Mesothelial cell of epicardium (in vitro differentiated cells): ENCODE measurements around the gene JPH2. TPM values are rescaled to one million over a fixed set of nuclear protein-coding genes. Genes with fewer than 3 reads are reported as not detected.

Source experiments
- DNase-seq, 2 experiments: peaks; one replicate each; pipeline ENCODE4 v3.0.0; 2021; ENCODE audit warnings: low spot score in 2 of 2; ENCODE audit not compliant: unreplicated experiment in 2 of 2
- H3K27ac Mint-ChIP-seq: 2 replicates; pipeline ENCODE4 v1.8.0; 2021; ENCODE audit warnings: mixed read lengths
- H3K27me3 Mint-ChIP-seq: 2 replicates; pipeline ENCODE4 v1.8.0; 2021; ENCODE audit warnings: low read depth, mixed read lengths
- H3K36me3 Mint-ChIP-seq: 2 replicates; pipeline ENCODE4 v1.8.0; 2021; ENCODE audit warnings: mixed read lengths
- H3K4me1 Mint-ChIP-seq: 2 replicates; pipeline ENCODE4 v1.8.0; 2021; ENCODE audit warnings: mixed read lengths
- H3K4me3 Mint-ChIP-seq: 2 replicates; pipeline ENCODE4 v1.8.0; 2021; ENCODE audit warnings: mild to moderate bottlenecking, moderate library complexity, mixed read lengths
- H3K9me3 Mint-ChIP-seq: 2 replicates; pipeline ENCODE4 v1.8.0; 2021; ENCODE audit warnings: mixed read lengths
- total RNA-seq: library from RNA; stranded (reverse); gene quantifications from 3 replicates; pipeline ENCODE4 v1.2.1, GENCODE V29; 2021
- TF ChIP-seq, protein P1 (sequence below): fragments of 200-600 bp; sonication (generic); IDR thresholded peaks from one replicate; pipeline ENCODE4 v1.5.0; 2021; ENCODE audit warnings: antibody characterized with exemption; ENCODE audit not compliant: unreplicated experiment

JPH2 gene
- total RNA-seq, 1 donor from 2014 or later = 3.5 TPM

DNA sequence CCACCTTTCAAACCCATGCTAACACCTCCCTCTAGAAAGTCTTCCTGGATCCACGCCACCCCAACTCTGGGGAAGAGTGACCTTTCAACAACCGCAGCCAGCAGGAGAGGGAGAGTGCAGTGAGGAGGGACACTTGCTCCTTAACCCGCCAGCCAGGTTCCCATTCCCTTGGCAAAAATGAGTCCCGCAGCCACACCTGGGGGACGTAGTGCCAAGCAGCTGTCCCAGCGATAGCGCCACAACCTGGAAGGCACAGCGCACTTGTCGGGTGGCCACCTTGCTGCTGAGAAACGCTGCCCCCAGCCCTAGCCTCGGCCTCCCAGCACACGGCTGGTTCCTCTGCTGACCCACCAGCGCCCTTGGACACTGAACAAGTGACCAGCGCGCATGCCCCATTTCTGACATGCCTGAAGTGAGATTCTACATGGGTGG is 119.3 kb downstream of the JPH2 start:
- Mint-ChIP-seq H3K36me3 (no peaks in the 10 kb centered on the region), H3K9me3 (no peaks in the 10 kb centered on the region), H3K4me1 (no peaks in the 10 kb centered on the region), H3K27ac (no peak overlapping the region), H3K27me3 (peaks cover 16% of the 10 kb centered on the region), H3K4me3 (no peak overlapping the region)
- DNase-seq = no peak
- TF ChIP-seq, protein P1, sequence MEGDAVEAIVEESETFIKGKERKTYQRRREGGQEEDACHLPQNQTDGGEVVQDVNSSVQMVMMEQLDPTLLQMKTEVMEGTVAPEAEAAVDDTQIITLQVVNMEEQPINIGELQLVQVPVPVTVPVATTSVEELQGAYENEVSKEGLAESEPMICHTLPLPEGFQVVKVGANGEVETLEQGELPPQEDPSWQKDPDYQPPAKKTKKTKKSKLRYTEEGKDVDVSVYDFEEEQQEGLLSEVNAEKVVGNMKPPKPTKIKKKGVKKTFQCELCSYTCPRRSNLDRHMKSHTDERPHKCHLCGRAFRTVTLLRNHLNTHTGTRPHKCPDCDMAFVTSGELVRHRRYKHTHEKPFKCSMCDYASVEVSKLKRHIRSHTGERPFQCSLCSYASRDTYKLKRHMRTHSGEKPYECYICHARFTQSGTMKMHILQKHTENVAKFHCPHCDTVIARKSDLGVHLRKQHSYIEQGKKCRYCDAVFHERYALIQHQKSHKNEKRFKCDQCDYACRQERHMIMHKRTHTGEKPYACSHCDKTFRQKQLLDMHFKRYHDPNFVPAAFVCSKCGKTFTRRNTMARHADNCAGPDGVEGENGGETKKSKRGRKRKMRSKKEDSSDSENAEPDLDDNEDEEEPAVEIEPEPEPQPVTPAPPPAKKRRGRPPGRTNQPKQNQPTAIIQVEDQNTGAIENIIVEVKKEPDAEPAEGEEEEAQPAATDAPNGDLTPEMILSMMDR = no peak

DNA sequence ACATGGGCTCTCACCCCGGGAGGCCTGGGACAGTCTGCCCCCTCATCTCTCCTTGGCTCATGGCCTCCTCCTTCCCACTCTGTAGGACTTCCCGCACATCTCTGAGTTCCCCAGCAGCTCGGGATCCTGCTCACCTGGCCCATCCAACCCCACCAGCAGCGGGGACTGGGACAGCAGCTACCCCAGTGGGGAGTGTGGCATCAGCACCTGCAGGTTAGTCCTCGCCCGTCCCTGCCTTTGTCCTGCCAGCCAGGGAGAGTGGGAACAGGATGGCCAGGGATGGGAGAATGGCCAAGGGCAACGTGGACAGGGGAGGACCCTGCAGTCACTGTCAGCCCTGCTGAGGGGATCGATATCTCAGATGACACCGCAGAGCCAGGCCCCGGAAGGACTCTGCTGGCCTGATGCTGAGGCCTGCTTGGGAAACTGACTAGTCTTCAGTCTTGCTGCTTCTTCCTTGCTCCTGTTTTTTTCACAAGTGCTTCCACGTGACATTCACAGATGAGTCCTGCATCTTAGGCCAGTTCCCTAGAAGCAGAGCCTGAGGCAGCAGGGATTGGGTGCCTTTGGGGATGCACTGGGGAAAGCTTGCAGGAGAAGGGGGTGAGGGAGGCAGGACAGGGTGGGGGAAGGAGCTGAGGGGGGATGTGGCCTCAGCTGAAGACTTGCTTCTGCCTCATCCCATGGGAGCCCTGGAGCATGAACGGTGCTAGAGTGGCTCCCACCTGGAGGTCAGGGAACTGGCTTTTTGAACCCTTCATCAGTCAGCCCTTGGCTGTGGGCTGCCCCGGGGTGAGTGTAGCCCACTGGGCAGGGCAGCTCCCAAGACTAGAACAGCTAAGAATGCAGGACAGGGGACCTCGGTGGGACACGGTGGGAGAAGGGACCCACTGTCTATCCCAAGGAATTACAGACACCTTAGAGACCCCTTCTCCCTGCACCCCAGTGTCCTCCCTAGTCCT is 120.1 kb downstream of the JPH2 start:
- H3K27ac Mint-ChIP-seq = no peak overlapping the region
- H3K4me1 Mint-ChIP-seq = no peaks in the 10 kb centered on the region
- no peaks in the 10 kb centered on the region for H3K36me3 Mint-ChIP-seq
- TF ChIP-seq, protein P1 = no peak
- no peak overlapping the region for H3K4me3 Mint-ChIP-seq
- no peak for DNase-seq
- no peaks in the 10 kb centered on the region for H3K9me3 Mint-ChIP-seq
- peaks cover 15% of the 10 kb centered on the region for H3K27me3 Mint-ChIP-seq

DNA sequence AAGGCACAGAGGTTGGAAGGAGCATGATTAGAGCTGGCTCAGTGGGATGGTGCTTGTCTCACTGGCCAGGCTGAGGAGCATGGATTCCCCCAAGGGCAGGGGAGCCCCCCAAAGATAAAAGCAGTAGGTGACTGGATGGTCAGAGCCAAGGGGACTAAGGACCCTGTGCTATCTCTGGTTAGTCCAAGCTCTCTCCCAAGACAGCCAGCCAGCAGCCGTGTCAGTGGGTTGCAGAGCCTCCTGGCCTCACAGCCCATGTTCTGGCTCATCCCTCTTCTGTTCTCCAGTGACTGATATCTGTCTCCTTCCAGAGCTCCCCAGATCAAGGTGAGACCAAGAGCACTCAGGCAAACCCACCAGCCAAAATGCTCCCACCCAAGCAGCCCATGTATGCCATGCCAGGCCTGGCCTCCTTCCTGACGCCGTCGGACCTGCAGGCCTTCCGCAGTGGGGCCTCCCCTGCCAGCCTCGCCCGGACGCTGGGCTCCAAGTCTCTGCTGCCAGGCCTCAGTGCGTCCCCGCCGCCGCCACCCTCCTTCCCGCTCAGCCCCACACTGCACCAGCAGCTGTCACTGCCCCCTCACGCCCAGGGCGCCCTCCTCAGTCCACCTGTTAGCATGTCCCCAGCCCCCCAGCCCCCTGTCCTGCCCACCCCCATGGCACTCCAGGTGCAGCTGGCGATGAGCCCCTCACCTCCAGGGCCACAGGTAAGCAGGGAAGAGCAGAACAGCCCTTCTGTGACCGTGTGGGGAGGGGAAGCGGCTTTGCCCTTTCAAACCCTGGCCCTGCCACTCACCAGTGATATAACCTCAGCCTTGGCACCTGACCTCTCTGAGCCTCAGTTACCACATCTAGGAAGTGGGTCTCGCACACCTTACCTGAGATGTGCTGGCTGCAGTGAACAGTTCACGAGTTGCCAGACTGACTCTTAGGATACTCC is 121.3 kb downstream of the JPH2 start:
- Mint-ChIP-seq H3K27me3 (peaks cover 17% of the 10 kb centered on the region), H3K27ac (no peak overlapping the region), H3K4me1 (no peaks in the 10 kb centered on the region), H3K36me3 (no peaks in the 10 kb centered on the region), H3K4me3 (no peak overlapping the region), H3K9me3 (peaks cover 4% of the 10 kb centered on the region)
- TF ChIP-seq, protein P1 = no peak
- DNase-seq = no peak

DNA sequence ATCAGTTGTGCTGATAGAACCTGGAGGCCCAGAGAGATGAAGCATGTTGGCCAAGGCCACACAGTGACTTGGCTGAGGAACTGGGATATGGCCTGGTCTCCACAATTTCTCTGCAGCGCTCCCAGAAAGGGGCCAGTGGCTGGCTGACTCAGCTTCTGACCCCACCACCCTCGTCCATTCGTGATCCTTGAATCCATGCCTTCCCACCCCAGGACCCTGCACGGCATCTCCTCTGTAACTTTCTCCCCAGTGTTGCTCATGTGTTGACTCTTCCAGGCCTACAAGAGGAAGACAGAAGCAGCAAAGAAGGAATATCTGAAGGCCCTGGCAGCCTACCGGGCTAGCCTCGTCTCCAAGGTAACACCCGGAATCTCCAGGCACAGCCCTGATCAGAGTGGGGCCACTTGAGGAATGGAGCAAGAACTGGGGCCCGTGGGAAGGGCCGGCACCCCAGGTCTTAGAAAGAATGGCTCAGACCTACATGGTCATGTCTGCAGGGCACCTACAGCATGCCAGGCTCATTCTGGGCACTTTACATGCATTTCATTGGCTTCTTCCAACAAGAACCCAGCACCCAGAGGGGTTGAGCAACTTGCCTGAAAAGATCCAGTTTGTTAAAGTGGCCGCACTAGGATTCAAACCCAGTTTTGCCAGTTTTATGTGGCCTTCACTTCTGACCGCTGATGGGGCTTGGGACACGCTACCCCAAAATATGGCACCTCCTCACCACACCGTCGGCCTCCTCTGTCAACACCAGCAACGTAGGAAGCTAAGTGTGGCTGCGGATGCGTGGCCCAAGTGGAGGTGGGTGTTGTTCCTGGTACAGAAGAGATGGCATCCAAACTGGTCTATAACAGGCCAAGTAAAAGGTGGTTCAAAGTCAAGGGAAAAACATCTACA is 122.2 kb downstream of the JPH2 start:
- peaks cover 17% of the 10 kb centered on the region for H3K27me3 Mint-ChIP-seq
- H3K36me3 Mint-ChIP-seq = no peaks in the 10 kb centered on the region
- H3K9me3 Mint-ChIP-seq = peaks cover 6% of the 10 kb centered on the region
- no peak overlapping the region for H3K4me3 Mint-ChIP-seq
- H3K4me1 Mint-ChIP-seq = no peaks in the 10 kb centered on the region
- no peak for DNase-seq
- TF ChIP-seq, protein P1 = no peak
- no peak overlapping the region for H3K27ac Mint-ChIP-seq

Other genes starting within 250 kb of the JPH2 start
- gene OSER1, start 23.6 kb upstream of the JPH2 start, total RNA-seq = 31.3 to 31.7 TPM (median 31.5 TPM) in 3 replicates
- 0.16 to 0.54 TPM (median 0.40 TPM) in 3 replicates for gene GDAP1L1, start 60.1 kb upstream of the JPH2 start, total RNA-seq
- 3.6 to 4.2 TPM (median 3.6 TPM) in 3 replicates for gene FITM2, start 124.0 kb upstream of the JPH2 start, total RNA-seq
- gene R3HDML, start 149.9 kb upstream of the JPH2 start, total RNA-seq = not detected in 3 replicates
- gene HNF4A, start 168.5 kb upstream of the JPH2 start, total RNA-seq = 0.09 to 0.20 TPM (median 0.13 TPM) in 3 replicates